Pancreas (tissue), 10 donors: Measurements from ENCODE around the gene IZUMO1. TPM values are rescaled to one million over a fixed set of nuclear protein-coding genes. Genes with fewer than 3 reads are reported as not detected.
"Not testable (repeated sequence)": the region's sequence is repeated elsewhere in the genome, so short reads cannot be mapped to it uniquely, and the experiment has no call there.

Experiments used
- ATAC-seq, 4 donors: fragments of 200-7000 bp; cut with Tn5 transposase; one replicate each; pipeline versions ENCODE4 v1.8.0 to v1.9.1; 2020; ENCODE audit warnings: mild to moderate bottlenecking in 4 of 4, moderate library complexity in 4 of 4
- DNase-seq, 6 donors: peaks; one replicate each; pipeline ENCODE4 v3.0.0-alpha.2; 2020
- FAIRE-seq: peaks from 2 replicates; lab custom pipeline; 2012; peaks lifted over from hg19 to GRCh38; lab: Jason Lieb, UNC
- H3K27ac ChIP-seq, 4 donors: fragments of 200-600 bp; sonication (generic); 1 replicate in 3 of 4; 2 replicates in 1 of 4; pipeline versions ENCODE4 v1.5.0 to v1.8.0; 2020
- H3K27me3 ChIP-seq, 4 donors: fragments of 200-600 bp; one replicate each; pipeline ENCODE4 v1.8.0; 2021
- H3K36me3 ChIP-seq, 3 donors: fragments of 200-600 bp; sonication (generic) in 1 of 3; one replicate each; pipeline versions ENCODE4 v1.5.0 to v1.8.0; 2020 to 2021
- H3K4me1 ChIP-seq, 3 donors: fragments of 200-600 bp; one replicate each; pipeline ENCODE4 v1.8.0; 2021
- H3K4me3 ChIP-seq, 4 donors: fragments of 200-600 bp; sonication (generic) in 2 of 4; one replicate each; pipeline versions ENCODE4 v1.5.0 to v1.8.0; 2020 to 2021
- H3K9me3 ChIP-seq, 4 donors: fragments of 200-600 bp; one replicate each; pipeline ENCODE4 v1.8.0; 2021
- CTCF ChIP-seq, 4 donors: fragments of 200-600 bp; sonication (generic) in 3 of 4; IDR thresholded peaks; one replicate each; pipeline versions ENCODE4 v1.5.0 to v1.8.0; 2021; ENCODE audit warnings: antibody characterized with exemption in 4 of 4
- WGBS, 2 donors: extraction: QIAGEN DNeasy Blood & Tissue Kit; methylation state at CpG; one replicate each; pipeline ENCODE4 v1.1.7; 2013; 5-methylcytosine and 5-hydroxymethylcytosine counted together
- intact Hi-C, 3 donors: fragments of 100-400 bp; cut with DNase I; formaldehyde crosslinking; loops; one replicate each; pipeline versions ENCODE4 v1.11.1 to v1.14.2; 2022
- polyA plus RNA-seq, 2 donors: library from polyadenylated mRNA; stranded (reverse); fragments of 200-250 nt; gene quantifications; one replicate each; pipeline ENCODE4 v1.2.3, GENCODE V29; 2013
- total RNA-seq, 6 donors: library from RNA; stranded (reverse); fragmentation: NEBNext Ultra II Directional in 4 of 6; extraction: Animal tissue kit (Norgen Biotek cat#: 25700) in 4 of 6; gene quantifications; one replicate each; pipeline versions ENCODE4 v1.2.1 to v1.2.4, GENCODE V29; 2021 to 2023
- donor health status: healthy with polysubstance abuse.
- donor health status: DM: no; HTN: no; CAD: no; lungs with moderate emphysema.
- donor health status: DM: no; HTN: no; CAD: no.
- donor health status: control.
- donor health status: control.
- donor health status: Bipolar disorder and iron deficiency.
- donor health status: DM: yes; HTN: yes; CAD: no.
- donor health status: DM: no; HTN: no; CAD: no.
- donor health status: DM: no; HTN: no; CAD: no.
- donor health status: DM: yes; HTN: yes; CAD: no.

IZUMO1 gene
- total and polyA plus RNA-seq, 8 donors, result 0.73 to 4.6 (median 2.1) TPM

DNA sequence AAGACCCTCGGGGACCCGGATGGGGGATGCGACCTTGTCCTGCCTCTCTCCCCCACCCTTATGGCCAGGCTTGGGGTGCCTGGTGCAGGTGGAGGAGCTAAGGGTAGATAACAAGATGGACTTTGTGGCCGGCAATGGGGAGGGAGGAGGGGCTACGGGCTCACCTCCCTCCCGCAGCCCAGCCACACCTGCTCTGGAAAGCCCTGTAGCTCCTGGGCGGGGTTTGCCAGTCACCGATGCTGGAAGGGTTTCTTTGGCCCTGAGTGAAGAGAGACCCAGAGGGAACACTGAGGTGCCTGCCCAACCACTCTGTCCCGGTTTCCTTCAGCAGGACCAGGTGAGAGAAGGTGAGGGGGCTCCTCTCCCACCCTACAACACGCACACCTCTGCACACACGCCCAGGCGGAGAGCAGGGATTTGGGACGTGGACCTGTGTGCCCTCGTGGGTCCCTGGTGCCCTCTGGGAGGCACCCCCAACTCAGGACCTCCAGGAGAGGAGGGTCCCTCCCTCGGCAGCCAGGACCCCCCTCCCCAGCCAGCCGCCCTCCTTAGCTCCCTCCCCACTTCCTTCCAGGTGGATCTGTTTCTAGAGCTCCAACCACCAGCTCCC lies 50.9 kb downstream of the IZUMO1 start, which contains the start of gene FUT2:
Gene FUT2 (plus strand): TSS at position 229 of the 610 bp plus-strand sequence. CDS start 6,986 bp downstream, outside the sequence.
- Histone ChIP-seq H3K36me3 (no peaks in the 10 kb centered on the region), H3K27me3 (no peaks in the 10 kb centered on the region), H3K9me3 (no peaks in the 10 kb centered on the region), H3K4me1 (peaks cover 0 to 5% (median 0%) of the 10 kb centered on the region in 3 donors), H3K27ac (peak within 1 kb of the TSS; percentile 33 to 86 (median 54)), H3K4me3 (peak within 1 kb of the TSS; percentile 23 to 63 (median 42))
- intact Hi-C loops, result no loop called here
- no peak for TF ChIP-seq CTCF (IDR thresholded peaks at IDR 0.05)
- peak; percentile 76 to 90 (median 84) for DNase-seq
- FAIRE-seq, result no peak
- 13 to 15% methylated on average over 14 to 16 of the region's 16 CpGs for WGBS, 2 donors
- peak; percentile 91 to 95 (median 95) for ATAC-seq

DNA sequence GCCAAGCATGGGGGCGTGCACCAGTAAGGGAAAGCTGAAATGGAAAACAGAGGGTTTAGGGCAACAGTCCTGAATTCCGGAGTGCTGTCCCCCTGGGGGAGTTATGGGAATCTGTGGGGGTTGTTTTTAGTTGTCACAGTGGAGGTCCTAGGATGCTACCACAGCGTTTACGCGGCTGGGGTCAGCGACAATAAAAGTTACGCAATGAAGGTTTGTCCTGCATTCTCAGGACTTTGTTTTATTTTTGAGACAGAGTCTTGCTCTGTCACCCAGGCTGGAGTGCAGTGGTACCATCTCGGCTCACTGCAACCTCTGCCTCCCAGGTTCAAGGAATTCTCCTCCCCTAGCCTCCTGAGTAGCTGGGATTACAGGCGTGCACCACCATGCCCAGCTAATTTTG lies 53.1 kb downstream of the IZUMO1 start:
- H3K9me3 ChIP-seq, FAIRE-seq, ATAC-seq, H3K27ac ChIP-seq, H3K27me3 ChIP-seq, H3K4me3 ChIP-seq, intact Hi-C loops, H3K36me3 ChIP-seq, H3K4me1 ChIP-seq, DNase-seq: not testable (repeated sequence)
- WGBS, 2 donors, result 95% methylated on average over 9 of the region's 9 CpGs

Other genes with a start within 250 kb of the IZUMO1 start
- gene LMTK3, start 235.1 kb downstream of the IZUMO1 start, total RNA-seq, result 1 to 10 TPM; 2.3 to 4.1 (median 2.8) TPM
- gene LMTK3, start 235.1 kb downstream of the IZUMO1 start, polyA plus RNA-seq, result 1 to 10 TPM; 4.1 to 7.7 TPM
- under 1 TPM in 5 of 6 donors, not detected in 1; 0.32 to 0.64 (median 0.60) TPM for gene SULT2B1, start 194.7 kb downstream of the IZUMO1 start, total RNA-seq
- 1 to 10 TPM; 1.3 to 1.7 TPM for gene SULT2B1, start 194.7 kb downstream of the IZUMO1 start, polyA plus RNA-seq
- gene SPACA4, start 140.2 kb downstream of the IZUMO1 start, total RNA-seq, result not detected
- under 1 TPM in 1 of 2 donors, not detected in 1; 0.12 TPM for gene SPACA4, start 140.2 kb downstream of the IZUMO1 start, polyA plus RNA-seq
- 1 to 10 TPM; 1.2 to 2.9 (median 2.6) TPM for gene FAM83E, start 131.8 kb downstream of the IZUMO1 start, total RNA-seq
- 1 to 10 TPM; 1.8 to 3.4 TPM for gene FAM83E, start 131.8 kb downstream of the IZUMO1 start, polyA plus RNA-seq
- gene RPL18, start 127.7 kb downstream of the IZUMO1 start, total RNA-seq, result 1,000 to 10,000 TPM in 4 of 6 donors, 100 to 1,000 TPM in 2; 881 to 1,605 (median 1,071) TPM
- 1,000 to 10,000 TPM; 1,358 to 2,344 TPM for gene RPL18, start 127.7 kb downstream of the IZUMO1 start, polyA plus RNA-seq
- 10 to 100 TPM in 1 of 6 donors, 1 to 10 TPM in 5; 4.3 to 11.0 (median 6.6) TPM for gene SPHK2, start 127.4 kb downstream of the IZUMO1 start, total RNA-seq
- 10 to 100 TPM; 15.9 to 24.0 TPM for gene SPHK2, start 127.4 kb downstream of the IZUMO1 start, polyA plus RNA-seq
- gene DBP, start 109.5 kb downstream of the IZUMO1 start, total RNA-seq, result 1 to 10 TPM; 3.3 to 8.3 (median 6.5) TPM
- gene DBP, start 109.5 kb downstream of the IZUMO1 start, polyA plus RNA-seq, result 10 to 100 TPM in 1 of 2 donors, 1 to 10 TPM in 1; 4.7 to 11.4 TPM
- 1 to 10 TPM; 2.6 to 6.2 (median 4.5) TPM for gene CA11, start 100.7 kb downstream of the IZUMO1 start, total RNA-seq
- gene CA11, start 100.7 kb downstream of the IZUMO1 start, polyA plus RNA-seq, result 10 to 100 TPM; 10.2 to 15.2 TPM
- under 1 TPM in 5 of 6 donors, not detected in 1; 0.12 to 0.37 (median 0.20) TPM for gene NTN5, start 73.9 kb downstream of the IZUMO1 start, total RNA-seq
- gene NTN5, start 73.9 kb downstream of the IZUMO1 start, polyA plus RNA-seq, result 1 to 10 TPM in 1 of 2 donors, under 1 TPM in 1; 0.38 to 1.8 TPM
- 10 to 100 TPM in 2 of 6 donors, 1 to 10 TPM in 4; 4.8 to 14.5 (median 8.2) TPM for gene FUT2, start 50.9 kb downstream of the IZUMO1 start, total RNA-seq
- gene FUT2, start 50.9 kb downstream of the IZUMO1 start, polyA plus RNA-seq, result 1 to 10 TPM; 3.7 to 5.4 TPM
- 1 to 10 TPM in 2 of 6 donors, under 1 TPM in 4; 0.51 to 2.6 (median 0.84) TPM for gene MAMSTR, start 27.2 kb downstream of the IZUMO1 start, total RNA-seq
- 1 to 10 TPM; 1.5 to 2.3 TPM for gene MAMSTR, start 27.2 kb downstream of the IZUMO1 start, polyA plus RNA-seq
- gene RASIP1, start 6.3 kb downstream of the IZUMO1 start, total RNA-seq, result 1 to 10 TPM; 5.3 to 9.6 (median 6.5) TPM
- 10 to 100 TPM; 16.2 to 40.9 TPM for gene RASIP1, start 6.3 kb downstream of the IZUMO1 start, polyA plus RNA-seq
- gene FUT1, start 5.7 kb upstream of the IZUMO1 start, total RNA-seq, result 10 to 100 TPM in 4 of 6 donors, 1 to 10 TPM in 2; 6.5 to 29.7 (median 12.6) TPM
- gene FUT1, start 5.7 kb upstream of the IZUMO1 start, polyA plus RNA-seq, result 10 to 100 TPM in 1 of 2 donors, 1 to 10 TPM in 1; 7.7 to 12.7 TPM
- under 1 TPM in 1 of 6 donors, not detected in 5; 0.51 TPM for gene FGF21, start 8.6 kb upstream of the IZUMO1 start, total RNA-seq
- not detected for gene FGF21, start 8.6 kb upstream of the IZUMO1 start, polyA plus RNA-seq
- gene BCAT2, start 64.1 kb upstream of the IZUMO1 start, total RNA-seq, result 10 to 100 TPM; 26.6 to 53.8 (median 36.3) TPM
- 10 to 100 TPM; 59.7 to 91.8 TPM for gene BCAT2, start 64.1 kb upstream of the IZUMO1 start, polyA plus RNA-seq
- gene HSD17B14, start 89.6 kb upstream of the IZUMO1 start, total RNA-seq, result 1 to 10 TPM in 4 of 6 donors, under 1 TPM in 2; 0.69 to 4.0 (median 1.7) TPM
- 10 to 100 TPM in 1 of 2 donors, 1 to 10 TPM in 1; 8.5 to 25.4 TPM for gene HSD17B14, start 89.6 kb upstream of the IZUMO1 start, polyA plus RNA-seq
- 10 to 100 TPM in 2 of 6 donors, 1 to 10 TPM in 4; 5.9 to 19.7 (median 8.7) TPM for gene PLEKHA4, start 121.7 kb upstream of the IZUMO1 start, total RNA-seq
- gene PLEKHA4, start 121.7 kb upstream of the IZUMO1 start, polyA plus RNA-seq, result 10 to 100 TPM; 18.2 to 28.3 TPM
- gene PPP1R15A, start 125.5 kb upstream of the IZUMO1 start, total RNA-seq, result 10 to 100 TPM in 5 of 6 donors, 1 to 10 TPM in 1; 8.1 to 20.6 (median 12.4) TPM
- gene PPP1R15A, start 125.5 kb upstream of the IZUMO1 start, polyA plus RNA-seq, result 10 to 100 TPM; 28.2 to 53.2 TPM
- gene TULP2, start 151.8 kb upstream of the IZUMO1 start, total RNA-seq, result under 1 TPM in 1 of 6 donors, not detected in 5; 0.35 TPM
- not detected for gene TULP2, start 151.8 kb upstream of the IZUMO1 start, polyA plus RNA-seq
- gene NUCB1, start 153.4 kb upstream of the IZUMO1 start, total RNA-seq, result 100 to 1,000 TPM in 2 of 6 donors, 10 to 100 TPM in 4; 60.9 to 136 (median 79.8) TPM
- gene NUCB1, start 153.4 kb upstream of the IZUMO1 start, polyA plus RNA-seq, result 100 to 1,000 TPM; 103 to 118 TPM
- gene DHDH, start 186.8 kb upstream of the IZUMO1 start, total RNA-seq, result under 1 TPM in 1 of 6 donors, not detected in 5; 0.28 TPM
- 1 to 10 TPM in 1 of 2 donors, under 1 TPM in 1; 0.30 to 1.0 TPM for gene DHDH, start 186.8 kb upstream of the IZUMO1 start, polyA plus RNA-seq
- 10 to 100 TPM; 20.3 to 41.5 (median 28.0) TPM for gene BAX, start 208.0 kb upstream of the IZUMO1 start, total RNA-seq
- gene BAX, start 208.0 kb upstream of the IZUMO1 start, polyA plus RNA-seq, result 10 to 100 TPM; 43.5 to 48.1 TPM
- 1,000 to 10,000 TPM in 1 of 6 donors, 100 to 1,000 TPM in 5; 394 to 1,427 (median 690) TPM for gene FTL, start 218.4 kb upstream of the IZUMO1 start, total RNA-seq
- gene FTL, start 218.4 kb upstream of the IZUMO1 start, polyA plus RNA-seq, result 1,000 to 10,000 TPM; 1,427 to 1,473 TPM
- gene GYS1, start 246.4 kb upstream of the IZUMO1 start, total RNA-seq, result 10 to 100 TPM in 4 of 6 donors, 1 to 10 TPM in 2; 7.3 to 14.6 (median 12.2) TPM
- 10 to 100 TPM; 14.5 to 18.2 TPM for gene GYS1, start 246.4 kb upstream of the IZUMO1 start, polyA plus RNA-seq
- gene RUVBL2, start 247.0 kb upstream of the IZUMO1 start, total RNA-seq, result 10 to 100 TPM; 17.0 to 38.0 (median 29.1) TPM
- gene RUVBL2, start 247.0 kb upstream of the IZUMO1 start, polyA plus RNA-seq, result 10 to 100 TPM; 43.9 to 44.9 TPM